Non-pigmented ciliary epithelial cell (primary cell): ENCODE results near the gene CD82.

Source experiments
- DNase-seq: peaks from one replicate; pipeline ENCODE4 v3.0.0-alpha.2; 2010; ENCODE audit warnings: low read depth

CD82 gene

GRCh38 chr11:44618561-44619425 lies 53.3 kb downstream of the CD82 start:
- DNase-seq = no peak

- DNase-seq = no peak
Measured at GRCh38 chr11:44620328-44620725, 54.9 kb downstream of the CD82 start.

- DNase-seq = no peak
Measured at GRCh38 chr11:44621140-44621681, 55.7 kb downstream of the CD82 start.

GRCh38 chr11:44621784-44622183 lies 56.3 kb downstream of the CD82 start:
- no peak for DNase-seq

GRCh38 chr11:44622190-44622650 lies 56.8 kb downstream of the CD82 start:
- DNase-seq = no peak

GRCh38 chr11:44622721-44623258 lies 57.3 kb downstream of the CD82 start:
- no peak for DNase-seq

GRCh38 chr11:44623341-44623730 lies 57.9 kb downstream of the CD82 start:
- no peak for DNase-seq

- no peak for DNase-seq
Measured at GRCh38 chr11:44623731-44624491, 58.4 kb downstream of the CD82 start.

- DNase-seq = no peak
Measured at GRCh38 chr11:44624761-44625221, 59.3 kb downstream of the CD82 start.

- DNase-seq = no peak
Measured at GRCh38 chr11:44625759-44626523, 60.5 kb downstream of the CD82 start.

GRCh38 chr11:44626645-44627044 lies 61.2 kb downstream of the CD82 start:
- DNase-seq = no peak

- DNase-seq = no peak
Measured at GRCh38 chr11:44627165-44627789, 61.8 kb downstream of the CD82 start.

- no peak for DNase-seq
Measured at GRCh38 chr11:44627911-44628729, 62.7 kb downstream of the CD82 start.

- no peak for DNase-seq
Measured at GRCh38 chr11:44628730-44629700, 63.6 kb downstream of the CD82 start.

- DNase-seq = no peak
Measured at GRCh38 chr11:44629732-44630345, 64.4 kb downstream of the CD82 start.

GRCh38 chr11:44630511-44631210 lies 65.2 kb downstream of the CD82 start:
- no peak for DNase-seq

- DNase-seq = no peak
Measured at GRCh38 chr11:44631831-44632230, 66.4 kb downstream of the CD82 start.
